H9 (cell line): Measurements from ENCODE around the gene COMMD9. TPM values are rescaled to one million over a fixed set of nuclear protein-coding genes. Genes with fewer than 3 reads are reported as not detected.

Experiments used
- DNase-seq: peaks from one replicate; pipeline ENCODE4 v3.0.0-alpha.2; 2017
- H2AFZ ChIP-seq: one replicate; pipeline ENCODE4 v1.6.1; 2013; ENCODE audit warnings: mild to moderate bottlenecking, low read length, control low read depth, moderate library complexity
- H2AK5ac ChIP-seq: 2 replicates; pipeline ENCODE4 v1.6.1; 2013; ENCODE audit warnings: low read length, control low read depth, mixed read lengths; ENCODE audit not compliant: insufficient read length
- H2BK120ac ChIP-seq: one replicate; pipeline ENCODE4 v1.6.1; 2013; ENCODE audit warnings: low read depth, mild to moderate bottlenecking, low read length, control low read depth, inconsistent platforms; ENCODE audit not compliant: poor library complexity, severe bottlenecking
- H2BK12ac ChIP-seq: 2 replicates; pipeline ENCODE4 v1.6.1; 2013; ENCODE audit warnings: low read length, control low read depth, mixed read lengths, low read depth; ENCODE audit not compliant: insufficient read length
- H2BK15ac ChIP-seq: 2 replicates; pipeline ENCODE4 v1.6.1; 2013; ENCODE audit warnings: low read depth, low read length, control low read depth
- H2BK20ac ChIP-seq: one replicate; pipeline ENCODE4 v1.6.1; 2013; ENCODE audit warnings: low read depth, mild to moderate bottlenecking, low read length, control low read depth, inconsistent platforms; ENCODE audit not compliant: poor library complexity, severe bottlenecking
- H2BK5ac ChIP-seq: 2 replicates; pipeline ENCODE4 v1.6.1; 2013; ENCODE audit warnings: low read length, control low read depth, mixed read lengths; ENCODE audit not compliant: insufficient read length
- H3K14ac ChIP-seq: 2 replicates; pipeline ENCODE4 v1.6.1; 2013; ENCODE audit warnings: low read length, control low read depth; ENCODE audit not compliant: insufficient read depth
- H3K18ac ChIP-seq: 2 replicates; pipeline ENCODE4 v1.6.1; 2013; ENCODE audit warnings: low read depth, mild to moderate bottlenecking, mixed read lengths, low read length, control low read depth; ENCODE audit not compliant: insufficient read length
- H3K23ac ChIP-seq: 2 replicates; pipeline ENCODE4 v1.6.1; 2013; ENCODE audit warnings: low read length, control low read depth, mixed read lengths, low read depth; ENCODE audit not compliant: insufficient read length
- H3K23me2 ChIP-seq: 2 replicates; pipeline ENCODE4 v1.6.1; 2013; ENCODE audit warnings: low read depth, mild to moderate bottlenecking, mixed read lengths, low read length, control low read depth; ENCODE audit not compliant: insufficient read length, poor library complexity, severe bottlenecking
- H3K27ac ChIP-seq: 2 replicates; pipeline ENCODE4 v1.5.1; 2013; ENCODE audit warnings: low read length, control low read depth, mixed read lengths, low read depth; ENCODE audit not compliant: insufficient read length
- H3K27me3 ChIP-seq: 2 replicates; pipeline ENCODE4 v1.6.1; 2013; ENCODE audit warnings: low read length, control low read depth, inconsistent platforms; ENCODE audit not compliant: insufficient read depth
- H3K4ac ChIP-seq: 2 replicates; pipeline ENCODE4 v1.6.1; 2013; ENCODE audit warnings: low read depth, mild to moderate bottlenecking, control low read depth, inconsistent platforms, low read length, moderate library complexity
- H3K4me1 ChIP-seq: 2 replicates; pipeline ENCODE4 v1.6.1; 2013; ENCODE audit warnings: low read length, control low read depth, inconsistent platforms; ENCODE audit not compliant: insufficient read depth
- H3K4me2 ChIP-seq: 2 replicates; pipeline ENCODE4 v1.6.1; 2013; ENCODE audit warnings: low read length, control low read depth, mixed read lengths; ENCODE audit not compliant: insufficient read length, insufficient read depth
- H3K56ac ChIP-seq: 2 replicates; pipeline ENCODE4 v1.6.1; 2013; ENCODE audit warnings: low read depth, mild to moderate bottlenecking, mixed read lengths, low read length, control low read depth; ENCODE audit not compliant: insufficient read length
- H3K79me1 ChIP-seq: 2 replicates; pipeline ENCODE4 v1.6.1; 2013; ENCODE audit warnings: low read depth, mild to moderate bottlenecking, moderate library complexity, low read length, control low read depth, inconsistent platforms; ENCODE audit not compliant: insufficient read depth, poor library complexity, severe bottlenecking
- H3K79me2 ChIP-seq: 2 replicates; pipeline ENCODE4 v1.6.1; 2013; ENCODE audit warnings: low read length, control low read depth, inconsistent platforms; ENCODE audit not compliant: insufficient read depth
- H3K9ac ChIP-seq: 2 replicates; pipeline ENCODE4 v1.6.1; 2013; ENCODE audit warnings: low read length, control low read depth, mixed read lengths; ENCODE audit not compliant: insufficient read length; ENCODE audit errors: extremely low read depth
- H3K9me3 ChIP-seq: one replicate; pipeline ENCODE4 v1.6.1; 2013; ENCODE audit warnings: low read depth, low read length, inconsistent platforms; ENCODE audit not compliant: control insufficient read depth
- H3T11ph ChIP-seq: one replicate; pipeline ENCODE4 v1.6.1; 2013; ENCODE audit warnings: mild to moderate bottlenecking, low read length, control low read depth, inconsistent platforms
- H4K20me1 ChIP-seq: one replicate; pipeline ENCODE4 v1.6.1; 2013; ENCODE audit not compliant: control insufficient read depth, insufficient read length, insufficient read depth
- H4K5ac ChIP-seq: 2 replicates; pipeline ENCODE4 v1.6.1; 2013; ENCODE audit warnings: low read depth, mild to moderate bottlenecking, mixed read lengths, low read length, control low read depth; ENCODE audit not compliant: insufficient read length
- H4K8ac ChIP-seq: replicated peaks from 2 replicates; pipeline ENCODE4 v1.6.1; 2013; ENCODE audit warnings: low read length, control low read depth, mixed read lengths, low read depth; ENCODE audit not compliant: insufficient read length
- H4K91ac ChIP-seq: 2 replicates; pipeline ENCODE4 v1.6.1; 2013; ENCODE audit warnings: low read depth, mild to moderate bottlenecking, moderate library complexity, mixed read lengths, low read length, control low read depth; ENCODE audit not compliant: insufficient read length
- H3K27ac Mint-ChIP-seq, 3 experiments: 2 replicates in 2 of 3; 3 replicates in 1 of 3; pipeline ENCODE4 v1.8.0; 2020 to 2021; ENCODE audit warnings: mixed read lengths in 3 of 3, mild to moderate bottlenecking in 1 of 3, moderate library complexity in 1 of 3
- H3K27me3 Mint-ChIP-seq: 2 replicates; pipeline ENCODE4 v1.8.0; 2021; ENCODE audit warnings: low read depth, mild to moderate bottlenecking, moderate library complexity, mixed read lengths
- H3K36me3 Mint-ChIP-seq, 3 experiments: 2 replicates in 2 of 3; 3 replicates in 1 of 3; pipeline ENCODE4 v1.8.0; 2020 to 2021; ENCODE audit warnings: low read depth in 3 of 3, mixed read lengths in 3 of 3; ENCODE audit not compliant: insufficient read depth in 1 of 3
- H3K4me1 Mint-ChIP-seq, 2 experiments: 2 replicates each; pipeline ENCODE4 v1.8.0; 2020; ENCODE audit warnings: mixed read lengths in 2 of 2
- H3K4me3 Mint-ChIP-seq, 2 experiments: 2 replicates in 1 of 2; 3 replicates in 1 of 2; pipeline ENCODE4 v1.8.0; 2020 to 2021; ENCODE audit warnings: mild to moderate bottlenecking in 2 of 2, mixed read lengths in 2 of 2, moderate library complexity in 1 of 2
- H3K9me3 Mint-ChIP-seq, 2 experiments: 2 replicates in 1 of 2; 3 replicates in 1 of 2; pipeline ENCODE4 v1.8.0; 2020; ENCODE audit warnings: mild to moderate bottlenecking in 2 of 2, mixed read lengths in 2 of 2, moderate library complexity in 1 of 2
- WGBS: extraction: QIAGEN DNeasy Blood & Tissue Kit; methylation state at CpG from one replicate; pipeline ENCODE4 v1.1.7; 2013; ENCODE audit warnings: missing lambda C conversion rate, low lambda C conversion rate, mixed read lengths; ENCODE audit not compliant: insufficient read length; ENCODE audit errors: extremely low coverage; 5-methylcytosine and 5-hydroxymethylcytosine counted together
- total RNA-seq: library from RNA; stranded (reverse); gene quantifications from 2 replicates; pipeline ENCODE4 v1.2.1, GENCODE V29; 2021
- TF ChIP-seq, protein P1 (sequence below): fragments of 200-600 bp; sonication (generic); conservative IDR thresholded peaks from 3 replicates; pipeline ENCODE4 v1.8.0; 2021; ENCODE audit warnings: antibody characterized with exemption, mild to moderate bottlenecking

COMMD9 gene
- total RNA-seq, 1 experiment from 2014 or later = 47.0 TPM

- TF ChIP-seq, protein P1, sequence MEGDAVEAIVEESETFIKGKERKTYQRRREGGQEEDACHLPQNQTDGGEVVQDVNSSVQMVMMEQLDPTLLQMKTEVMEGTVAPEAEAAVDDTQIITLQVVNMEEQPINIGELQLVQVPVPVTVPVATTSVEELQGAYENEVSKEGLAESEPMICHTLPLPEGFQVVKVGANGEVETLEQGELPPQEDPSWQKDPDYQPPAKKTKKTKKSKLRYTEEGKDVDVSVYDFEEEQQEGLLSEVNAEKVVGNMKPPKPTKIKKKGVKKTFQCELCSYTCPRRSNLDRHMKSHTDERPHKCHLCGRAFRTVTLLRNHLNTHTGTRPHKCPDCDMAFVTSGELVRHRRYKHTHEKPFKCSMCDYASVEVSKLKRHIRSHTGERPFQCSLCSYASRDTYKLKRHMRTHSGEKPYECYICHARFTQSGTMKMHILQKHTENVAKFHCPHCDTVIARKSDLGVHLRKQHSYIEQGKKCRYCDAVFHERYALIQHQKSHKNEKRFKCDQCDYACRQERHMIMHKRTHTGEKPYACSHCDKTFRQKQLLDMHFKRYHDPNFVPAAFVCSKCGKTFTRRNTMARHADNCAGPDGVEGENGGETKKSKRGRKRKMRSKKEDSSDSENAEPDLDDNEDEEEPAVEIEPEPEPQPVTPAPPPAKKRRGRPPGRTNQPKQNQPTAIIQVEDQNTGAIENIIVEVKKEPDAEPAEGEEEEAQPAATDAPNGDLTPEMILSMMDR = no peak
- no peak overlapping the region for H3K4me3 Mint-ChIP-seq
- DNase-seq = no peak
- H3K27me3 Mint-ChIP-seq = peaks cover 3% of the 10 kb centered on the region; the same call in 1 of the 2 replicates
- no CpG with 5 or more reads among the region's 3 CpGs for WGBS
- no peak overlapping the region for H3K27ac ChIP-seq
- no peak overlapping the region for H4K8ac ChIP-seq
- H3K79me2 ChIP-seq = no peaks in the 10 kb centered on the region
- H3K23me2 ChIP-seq = no peaks in the 10 kb centered on the region
- H2BK20ac ChIP-seq = no peak overlapping the region
- no peak overlapping the region for H2AK5ac ChIP-seq
- H2BK120ac ChIP-seq = no peak overlapping the region
- H3K79me1 ChIP-seq = no peaks in the 10 kb centered on the region
- no peak overlapping the region for H3K4me2 ChIP-seq
- H4K5ac ChIP-seq = no peak overlapping the region
- no peak overlapping the region for H3K18ac ChIP-seq
- no peak overlapping the region for H4K91ac ChIP-seq
- no peak overlapping the region for H3T11ph ChIP-seq
- no peak overlapping the region for H3K9ac ChIP-seq
- no peaks in the 10 kb centered on the region; a peak in 1 of 7 replicates for H3K36me3 Mint-ChIP-seq
- H3K4me1 ChIP-seq = no peaks in the 10 kb centered on the region
- no peaks in the 10 kb centered on the region for H3K9me3 ChIP-seq
- H3K4me1 Mint-ChIP-seq = peaks cover 6 to 7% of the 10 kb centered on the region in 2 experiments; a peak in 2 of 4 replicates
- no peak overlapping the region for H3K23ac ChIP-seq
- H2BK15ac ChIP-seq = no peak overlapping the region
- H3K4ac ChIP-seq = no peak overlapping the region
- H3K27ac Mint-ChIP-seq = no peak overlapping the region
- no peak overlapping the region for H2BK5ac ChIP-seq
- no peak overlapping the region for H3K14ac ChIP-seq
- H2BK12ac ChIP-seq = no peak overlapping the region
- no peak overlapping the region for H3K56ac ChIP-seq
- H3K9me3 Mint-ChIP-seq = no peaks in the 10 kb centered on the region
- no peaks in the 10 kb centered on the region for H4K20me1 ChIP-seq
- H2AFZ ChIP-seq = no peak overlapping the region
- H3K27me3 ChIP-seq = no peaks in the 10 kb centered on the region
Observed at GRCh38 chr11:36247493-36247892, 41.7 kb downstream of the COMMD9 start.
